Measurements from ENCODE around the gene DST.

The DST gene

GRCh38 chr6:56479381-56479780, 163.3 kb downstream of the DST start:
- DNase-seq, result no peak

GRCh38 chr6:56478202-56478601, 164.5 kb downstream of the DST start:
- DNase-seq, result no peak

GRCh38 chr6:56477241-56477640, 165.4 kb downstream of the DST start:
- no peak for DNase-seq

DNA sequence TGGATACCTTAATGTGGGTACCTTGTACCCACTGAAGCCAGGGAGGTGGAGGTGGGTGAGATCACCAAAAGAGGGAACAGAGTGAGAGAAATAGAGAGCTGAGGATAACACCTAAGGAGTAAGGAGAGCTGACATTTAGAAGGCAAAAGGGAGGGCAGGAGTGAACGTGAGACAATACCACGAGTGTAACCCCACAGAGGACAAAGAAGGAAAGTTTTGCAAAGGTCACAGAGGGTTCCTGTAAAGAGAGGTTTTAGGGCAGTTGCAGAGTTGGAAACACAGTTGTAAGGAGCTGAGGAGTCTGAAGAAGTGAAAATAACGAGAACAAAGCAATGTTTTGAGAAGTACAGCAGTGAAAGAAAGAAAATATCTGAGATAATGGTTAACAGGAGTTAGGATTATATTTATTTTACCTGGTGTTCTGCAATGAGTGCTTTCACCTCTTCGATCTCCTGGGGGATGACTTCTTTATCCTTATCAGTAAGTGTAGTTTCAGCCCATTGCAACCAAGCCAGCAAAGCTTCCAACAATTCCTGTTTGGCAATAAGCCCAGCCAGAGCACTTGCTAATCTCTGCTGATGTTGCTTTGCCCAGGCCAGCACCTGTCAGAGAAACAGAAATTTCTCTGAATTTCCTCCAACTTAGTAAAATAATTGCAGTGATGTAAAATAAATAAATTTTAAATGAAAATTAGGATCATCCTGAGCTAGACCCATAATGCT, 166.8 kb downstream of the DST start:
- DNase-seq, result no peak

DNA sequence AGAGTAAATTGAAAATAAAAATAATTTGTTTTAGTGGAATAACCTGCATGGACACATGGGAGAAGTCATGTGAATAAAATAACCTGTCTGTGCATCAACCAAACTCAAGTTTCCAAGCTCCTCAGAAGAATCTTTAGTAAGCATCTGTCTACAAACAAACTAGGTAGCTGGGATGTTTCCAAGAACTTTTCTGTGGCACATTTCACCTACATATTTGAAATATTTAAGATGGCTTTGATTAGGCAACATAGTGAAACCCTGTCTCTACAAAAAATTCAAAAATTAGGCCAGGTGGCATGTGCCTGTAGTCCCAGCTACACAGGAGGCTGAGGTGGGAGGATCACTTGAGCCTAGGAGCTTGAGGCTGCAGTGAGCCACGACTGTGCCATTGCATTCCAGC, 168.2 kb downstream of the DST start:
- DNase-seq, result no peak

GRCh38 chr6:56463443-56463842, 179.2 kb downstream of the DST start:
- no peak for DNase-seq

GRCh38 chr6:56459030-56459805, 183.5 kb downstream of the DST start:
- DNase-seq, result no peak

GRCh38 chr6:56458324-56458884, 184.3 kb downstream of the DST start:
- DNase-seq, result no peak

- no peak for DNase-seq
These were observed 185.9 kb downstream of the DST start for GRCh38 chr6:56456785-56457184.

DNA sequence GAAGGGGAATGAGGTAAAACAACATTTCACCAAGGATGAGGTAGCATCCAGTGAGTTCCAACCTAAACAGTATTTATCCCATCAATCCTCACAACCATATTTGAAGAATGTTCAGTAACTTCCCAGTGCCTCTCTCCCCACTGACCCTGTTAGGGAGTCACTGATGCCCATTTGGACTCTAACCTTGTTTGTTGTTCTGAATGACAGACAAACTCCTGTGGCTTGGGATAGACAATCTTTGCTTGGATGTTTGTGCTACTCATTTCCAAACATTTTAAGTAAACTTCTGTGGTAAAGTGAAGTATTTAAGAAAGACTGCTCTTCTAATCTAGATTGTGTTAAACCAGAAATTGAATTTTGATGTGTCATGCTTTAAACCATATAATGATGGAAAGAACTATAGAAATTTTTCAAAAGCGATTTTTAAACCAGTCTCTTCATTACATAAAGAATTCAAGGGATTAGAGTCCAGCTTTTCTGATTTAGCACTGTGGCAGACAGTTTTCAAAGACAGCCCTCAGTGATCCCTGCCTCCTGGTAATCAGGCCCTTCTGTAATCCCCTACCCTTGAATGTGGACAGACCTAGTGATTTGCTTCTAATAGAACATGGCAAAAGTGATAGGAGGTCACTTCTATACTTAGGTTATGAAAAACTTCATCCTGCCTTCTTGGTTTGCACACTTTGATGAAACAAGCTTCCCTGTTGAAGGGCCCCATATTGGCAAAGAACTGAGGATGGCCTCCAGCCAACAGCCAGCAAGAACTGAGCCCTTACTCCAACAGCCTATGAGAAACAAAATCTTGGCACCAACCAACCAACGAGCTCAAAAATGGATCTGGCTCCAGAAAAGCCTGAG, 191.6 kb downstream of the DST start:
- DNase-seq, result no peak

DNA sequence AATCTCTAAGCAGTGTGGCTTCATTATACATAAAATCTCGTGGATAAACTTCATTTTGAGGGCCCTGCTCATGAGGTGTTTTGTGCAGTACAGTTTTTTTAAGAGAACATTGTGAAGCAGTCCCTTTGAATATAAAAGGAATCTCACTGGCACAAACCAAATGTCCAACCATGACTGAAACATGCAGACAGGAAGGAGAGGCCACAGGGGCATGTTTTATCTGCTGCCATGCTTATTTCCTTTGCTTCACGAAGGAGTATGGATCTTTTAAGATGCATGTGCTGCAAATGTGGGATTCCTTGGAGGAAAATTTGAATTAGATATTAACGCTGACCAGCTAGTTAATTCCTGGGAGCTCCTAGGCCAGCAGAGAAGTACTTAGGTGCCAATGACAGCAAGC, 192.3 kb downstream of the DST start:
- no peak for DNase-seq

DNA sequence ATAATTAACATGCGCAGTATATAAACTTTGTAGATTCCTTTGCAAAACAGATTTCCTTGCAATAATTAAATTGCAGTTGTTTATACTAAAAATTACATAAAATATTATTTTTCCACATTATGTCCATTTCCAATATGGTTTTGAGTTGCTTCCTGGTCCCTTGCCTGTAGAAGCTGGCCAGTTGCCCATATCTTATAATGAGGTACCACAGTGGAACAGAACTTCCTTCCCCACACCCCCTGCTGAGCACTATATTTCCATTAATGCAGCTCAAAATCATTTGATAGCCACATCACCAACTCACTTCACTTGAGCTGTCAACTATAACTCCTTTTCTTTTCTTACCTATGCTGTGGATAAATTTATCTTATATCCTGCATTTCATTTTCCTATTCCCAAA, 194.6 kb downstream of the DST start:
- DNase-seq, result no peak

DNA sequence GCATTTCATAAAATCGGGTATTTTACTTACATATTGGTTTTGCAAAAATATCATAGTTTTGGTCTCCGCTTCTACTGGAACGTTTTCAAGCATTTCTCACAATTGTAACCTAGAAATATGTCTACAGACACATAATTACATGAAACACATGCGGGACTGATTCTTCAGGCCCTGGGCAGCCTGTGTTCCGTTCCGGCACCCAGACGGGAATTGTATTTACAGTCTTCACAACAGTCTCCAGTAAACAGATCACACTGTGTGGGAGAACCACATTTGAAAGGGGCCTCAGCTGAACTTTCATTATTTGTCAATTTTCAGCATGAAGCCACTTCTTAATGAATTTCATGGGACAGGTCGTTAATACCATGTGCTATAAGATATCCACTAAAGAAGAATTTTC, 196.9 kb downstream of the DST start:
- DNase-seq, result no peak

- DNase-seq, result no peak
These were observed 197.8 kb downstream of the DST start for GRCh38 chr6:56444855-56445254.

- no peak for DNase-seq
These were observed 202.1 kb downstream of the DST start for GRCh38 chr6:56440551-56440981.

GRCh38 chr6:56437171-56437900, 205.4 kb downstream of the DST start:
- no peak for DNase-seq

DNA sequence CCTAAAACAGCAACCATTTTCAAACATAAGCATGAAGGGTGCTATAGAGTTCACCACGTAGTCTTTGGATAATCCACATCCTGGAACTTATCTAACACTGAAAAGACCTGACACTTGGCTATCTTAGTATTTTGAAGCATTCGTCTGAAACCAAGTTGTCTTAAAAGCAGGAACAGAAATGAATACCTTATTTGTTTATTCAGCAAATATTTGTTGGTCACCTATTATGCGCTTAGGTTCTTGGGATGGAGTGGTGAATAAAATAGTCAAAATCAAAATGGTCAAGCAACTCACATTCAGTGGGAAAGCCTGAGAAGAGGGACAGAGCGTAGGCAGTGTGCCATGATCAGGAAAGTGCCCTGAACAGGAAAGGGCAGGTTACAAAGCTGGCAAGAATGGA, 206.9 kb downstream of the DST start:
- no peak for DNase-seq

GRCh38 chr6:56435326-56435725, 207.4 kb downstream of the DST start:
- DNase-seq, result no peak

DNA sequence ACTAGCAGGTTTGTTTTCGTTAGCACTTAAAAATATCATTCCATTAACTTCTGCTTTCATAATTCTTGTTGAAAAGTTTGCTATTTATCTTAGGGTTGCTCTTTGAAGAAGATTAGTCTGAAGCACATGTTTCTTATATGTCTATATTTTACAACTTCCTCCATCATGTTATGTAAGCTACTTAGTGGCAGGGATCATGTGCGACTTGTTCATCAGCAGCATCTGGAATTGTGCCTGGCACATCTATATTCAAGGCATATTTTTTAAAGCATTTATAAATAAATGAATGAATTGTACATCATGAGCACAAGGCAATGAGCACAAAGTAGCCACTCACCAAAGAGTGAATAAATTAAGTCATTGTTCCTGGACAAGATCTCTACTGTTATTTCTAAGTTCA, 208.1 kb downstream of the DST start:
- DNase-seq, result no peak

- no peak for DNase-seq
These were observed 209.6 kb downstream of the DST start for GRCh38 chr6:56433119-56433518.

DNA sequence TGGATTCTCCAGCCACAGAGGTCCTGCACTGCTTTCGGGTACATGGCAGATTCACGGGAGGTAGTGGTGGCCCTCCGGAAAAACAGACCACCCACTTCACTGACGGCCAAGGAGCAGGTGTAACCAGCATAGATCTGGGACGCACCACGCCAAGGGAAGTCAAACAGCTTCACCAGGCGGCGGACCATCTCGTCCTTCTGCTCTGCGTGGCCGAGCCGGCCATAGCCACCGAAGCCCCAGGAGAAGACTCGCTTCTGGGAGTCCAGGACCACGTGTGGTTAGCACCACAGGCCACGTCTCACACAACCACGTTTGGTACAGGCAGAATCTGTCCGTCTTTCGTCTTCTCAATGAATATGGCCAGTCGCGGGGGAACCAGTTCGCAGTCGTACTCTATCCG, 210.5 kb downstream of the DST start:
- DNase-seq, result no peak

All from Kasumi-1 (cell line).